Activated CD4-positive, alpha-beta T cell treated with anti-CD3 and anti-CD28 coated beads for 24 hours (primary cell): ENCODE data around the gene TAS2R20.

Experiments used
- DNase-seq, 2 donors: peaks; one replicate each; pipeline ENCODE4 v3.0.0-alpha.2; 2020; ENCODE audit warnings: low read depth in 2 of 2

TAS2R20 gene

DNA sequence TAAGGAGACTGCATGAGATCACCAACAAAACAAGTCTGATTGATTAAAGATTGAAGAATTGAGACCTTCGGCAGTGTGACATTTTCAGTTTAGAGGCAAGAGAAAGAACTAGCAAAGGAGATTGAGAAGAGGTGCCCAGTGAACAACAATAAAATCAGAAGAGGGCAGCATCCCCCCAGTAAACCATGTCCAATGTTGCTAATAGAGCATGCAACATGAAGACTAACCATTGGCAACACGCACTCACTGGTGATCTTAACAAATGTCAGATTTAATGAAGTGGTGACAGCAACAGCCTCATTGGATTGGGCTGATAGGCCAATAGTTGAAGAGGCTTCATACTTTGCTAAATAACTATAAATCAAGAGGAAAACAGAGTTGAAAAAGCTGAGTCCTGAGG is 38.3 kb downstream of the TAS2R20 start:
- DNase-seq, result no peak

- no peak for DNase-seq
Measured at GRCh38 chr12:10957741-10958140, 40.4 kb downstream of the TAS2R20 start.

- DNase-seq, result no peak
Measured at GRCh38 chr12:10956085-10956484, 42.0 kb downstream of the TAS2R20 start.

DNA sequence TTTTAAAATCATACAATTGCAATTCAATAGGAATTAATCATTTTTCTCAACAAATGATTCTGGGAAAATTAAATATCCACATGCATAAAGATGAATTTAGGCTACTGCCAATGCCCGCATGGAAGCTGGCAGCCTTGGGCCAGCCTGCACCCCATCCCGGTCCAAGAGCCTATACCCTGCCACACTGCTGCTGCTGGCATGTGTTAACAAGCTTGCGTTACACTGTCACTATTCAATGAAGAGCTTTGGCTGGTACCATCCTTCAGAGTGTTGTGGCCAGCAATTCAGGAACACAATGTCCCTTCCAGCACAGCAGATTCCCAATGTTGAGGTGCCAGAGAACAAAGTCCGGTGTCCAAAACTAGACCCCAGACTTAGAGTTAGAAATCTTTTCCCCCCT is 45.5 kb downstream of the TAS2R20 start:
- no peak for DNase-seq
